ENCODE measurements around the gene PDE3B. TPM values are rescaled to one million over a fixed set of nuclear protein-coding genes. Genes with fewer than 3 reads are reported as not detected.
A peak's percentile ranks its signal among the peaks of the same experiment; 100 is the strongest.

The PDE3B gene
- total RNA-seq, 1 donor from 2014 or later: 26.9 TPM

GRCh38 chr11:14898906-14899305 lies 255.3 kb downstream of the PDE3B start:
- no peak for DNase-seq (ENCODE audit: low spot score, unreplicated experiment)
- H3K27me3 Mint-ChIP-seq: peaks cover 6% of the 10 kb centered on the region
- no peaks in the 10 kb centered on the region for H3K36me3 Mint-ChIP-seq (ENCODE audit: insufficient read depth)
- no peaks in the 10 kb centered on the region for H3K9me3 Mint-ChIP-seq (ENCODE audit: low read depth)
- H3K27ac Mint-ChIP-seq: no peak overlapping the region
- no peak overlapping the region for H3K4me3 Mint-ChIP-seq (ENCODE audit: low read depth)
- H3K4me1 Mint-ChIP-seq (ENCODE audit: low read depth): peaks cover 2% of the 10 kb centered on the region
- TF ChIP-seq CTCF (IDR thresholded peaks at IDR 0.05; ENCODE audit: unreplicated experiment): no peak

- no peak for TF ChIP-seq CTCF (IDR thresholded peaks at IDR 0.05; ENCODE audit: unreplicated experiment)
- peaks cover 1% of the 10 kb centered on the region for H3K4me1 Mint-ChIP-seq (ENCODE audit: low read depth)
Observed at GRCh38 chr11:14902650-14903350, 259.2 kb downstream of the PDE3B start.

GRCh38 chr11:14904745-14905103 lies 261.1 kb downstream of the PDE3B start:
- H3K36me3 Mint-ChIP-seq (ENCODE audit: insufficient read depth): no peaks in the 10 kb centered on the region
- peaks cover 4% of the 10 kb centered on the region for H3K4me1 Mint-ChIP-seq (ENCODE audit: low read depth)
- H3K27ac Mint-ChIP-seq: no peak overlapping the region
- no peak overlapping the region for H3K4me3 Mint-ChIP-seq (ENCODE audit: low read depth)
- DNase-seq (ENCODE audit: low spot score, unreplicated experiment): no peak
- TF ChIP-seq CTCF (IDR thresholded peaks at IDR 0.05; ENCODE audit: unreplicated experiment): peak; percentile 37
- H3K9me3 Mint-ChIP-seq (ENCODE audit: low read depth): no peaks in the 10 kb centered on the region
- peaks cover 3% of the 10 kb centered on the region for H3K27me3 Mint-ChIP-seq

More at GRCh38 chr11:14902650-14903350, 259.2 kb downstream of the PDE3B start:
- no peak overlapping the region for H3K4me3 Mint-ChIP-seq (ENCODE audit: low read depth)
- H3K9me3 Mint-ChIP-seq (ENCODE audit: low read depth): no peaks in the 10 kb centered on the region
- H3K27me3 Mint-ChIP-seq: peaks cover 1% of the 10 kb centered on the region
- H3K36me3 Mint-ChIP-seq (ENCODE audit: insufficient read depth): no peaks in the 10 kb centered on the region
- no peak overlapping the region for H3K27ac Mint-ChIP-seq
- no peak for DNase-seq (ENCODE audit: low spot score, unreplicated experiment)

GRCh38 chr11:14905104-14906033 lies 261.8 kb downstream of the PDE3B start:
- no peaks in the 10 kb centered on the region for H3K36me3 Mint-ChIP-seq (ENCODE audit: insufficient read depth)
- peaks cover 3% of the 10 kb centered on the region for H3K27me3 Mint-ChIP-seq
- H3K4me3 Mint-ChIP-seq (ENCODE audit: low read depth): no peak overlapping the region
- H3K9me3 Mint-ChIP-seq (ENCODE audit: low read depth): no peaks in the 10 kb centered on the region
- no peak for DNase-seq (ENCODE audit: low spot score, unreplicated experiment)
- peaks cover 4% of the 10 kb centered on the region for H3K4me1 Mint-ChIP-seq (ENCODE audit: low read depth)
- TF ChIP-seq CTCF (IDR thresholded peaks at IDR 0.05; ENCODE audit: unreplicated experiment): no peak
- peak overlapping the region; percentile 41 for H3K27ac Mint-ChIP-seq

- Mint-ChIP-seq H3K36me3 (ENCODE audit: insufficient read depth) (no peaks in the 10 kb centered on the region), H3K4me1 (ENCODE audit: low read depth) (peaks cover 4% of the 10 kb centered on the region), H3K27ac (no peak overlapping the region), H3K4me3 (ENCODE audit: low read depth) (no peak overlapping the region), H3K9me3 (ENCODE audit: low read depth) (no peaks in the 10 kb centered on the region), H3K27me3 (peaks cover 3% of the 10 kb centered on the region)
- no peak for DNase-seq (ENCODE audit: low spot score, unreplicated experiment)
- no peak for TF ChIP-seq CTCF (IDR thresholded peaks at IDR 0.05; ENCODE audit: unreplicated experiment)
Observed at GRCh38 chr11:14906578-14906977, 263.0 kb downstream of the PDE3B start.

All from progenitor cell of endocrine pancreas (in vitro differentiated cells).